HCT116 (cell line): ENCODE measurements around the gene RHOT1. TPM values are rescaled to one million over a fixed set of nuclear protein-coding genes. Genes with fewer than 3 reads are reported as not detected.
"Not testable (repeated sequence)": the region's sequence is repeated elsewhere in the genome, so short reads cannot be mapped to it uniquely, and the experiment has no call there.

Experiments used
- ATAC-seq: fragments of 200-7000 bp; cut with Tn5 transposase; 2 replicates; pipeline ENCODE4 v1.9.1; 2020; ENCODE audit warnings: mild to moderate bottlenecking, moderate library complexity
- BruUV-seq: library from RNA; stranded (reverse); fragments of 400-500 nt; replicated peaks from 2 replicates; lab custom pipeline; 2021; lab: Mats Ljungman, UMichigan
- CTCF ChIA-PET: fragments of 300-600 bp; sonication (Branson Sonifier 250); formaldehyde crosslinking; loops from one replicate; lab custom pipeline; 2021; ENCODE audit warnings: antibody characterized with exemption; lab: Charles Lee
- POLR2A ChIA-PET: fragments of 300-600, 350-600 bp; sonication (Branson Sonifier 250); formaldehyde crosslinking; loops from one replicate; lab custom pipeline; 2021; ENCODE audit warnings: antibody characterized with exemption; lab: Charles Lee
- RAD21 ChIA-PET, 2 experiments: fragments of 300-600 bp; sonication (Branson Sonifier 250); formaldehyde crosslinking; loops; one replicate each; lab custom pipeline; 2023; ENCODE audit warnings: low total read pairs in 2 of 2; ENCODE audit not compliant: uncharacterized antibody in 2 of 2, unreplicated experiment in 2 of 2, low non-redundant PET in 1 of 2; lab: Charles Lee
- DNase-seq: peaks from one replicate; pipeline ENCODE4 v3.0.0-alpha.2; 2010; ENCODE audit warnings: low read depth, low spot score
- H2AFZ ChIP-seq: fragments of 200-600 bp; shearing (Covaris generic), sonication (generic); 2 replicates; pipeline ENCODE4 v1.6.1; 2017; ENCODE audit warnings: low read depth, mixed run types, mixed read lengths, antibody characterized with exemption, low read length; ENCODE audit not compliant: poor library complexity, severe bottlenecking
- H3K27ac ChIP-seq: 2 replicates; pipeline ENCODE4 v1.5.1; 2012; ENCODE audit warnings: low read depth, low read length
- H3K27me3 ChIP-seq: fragments of 200-600 bp; sonication (generic); 2 replicates; pipeline ENCODE4 v1.6.1; 2016; ENCODE audit warnings: mixed run types, low read length, mixed read lengths; ENCODE audit not compliant: insufficient read depth
- H3K36me3 ChIP-seq, 2 experiments: fragments of 200-500 bp in 1 of 2; fragments of 200-600 bp in 1 of 2; sonication (Bioruptor generic) in 1 of 2; sonication (generic) in 1 of 2; 2 replicates each; pipeline versions ENCODE4 v1.5.1 to v1.6.1; 2014 to 2016; ENCODE audit warnings: low read length in 2 of 2, inconsistent platforms in 1 of 2, mixed read lengths in 1 of 2, mixed run types in 1 of 2; ENCODE audit not compliant: insufficient read depth in 2 of 2, control insufficient read depth in 1 of 2
- H3K4me1 ChIP-seq, 2 experiments: fragments of 200-600 bp in 1 of 2; sonication (generic) in 1 of 2; 2 replicates each; pipeline versions ENCODE4 v1.5.1 to v1.6.1; 2012 to 2017; ENCODE audit warnings: low read length in 2 of 2, inconsistent platforms in 1 of 2, mild to moderate bottlenecking in 1 of 2, mixed read lengths in 1 of 2, mixed run types in 1 of 2, moderate library complexity in 1 of 2; ENCODE audit not compliant: insufficient read depth in 2 of 2, control insufficient read depth in 1 of 2
- H3K4me2 ChIP-seq: fragments of 200-600 bp; sonication (generic); 2 replicates; pipeline ENCODE4 v1.6.1; 2017; ENCODE audit warnings: mixed run types, low read length, mixed read lengths
- H3K4me3 ChIP-seq, 2 experiments: fragments of 200-600 bp in 1 of 2; sonication (generic) in 1 of 2; replicated peaks in 1 of 2; 2 replicates each; pipeline ENCODE4 v1.5.1; 2011 to 2016; ENCODE audit warnings: low read length in 2 of 2, control low read depth in 1 of 2, low read depth in 1 of 2, mild to moderate bottlenecking in 1 of 2, mixed read lengths in 1 of 2, mixed run types in 1 of 2
- H3K79me2 ChIP-seq: fragments of 200-600 bp; sonication (generic); 2 replicates; pipeline ENCODE4 v1.6.1; 2017; ENCODE audit warnings: mild to moderate bottlenecking, mixed run types, low read length, moderate library complexity, mixed read lengths; ENCODE audit not compliant: insufficient read depth
- H3K9ac ChIP-seq: fragments of 200-600 bp; sonication (generic); 2 replicates; pipeline ENCODE4 v1.6.1; 2016; ENCODE audit warnings: low read length, mixed read lengths
- H3K9me2 ChIP-seq: fragments of 200-600 bp; sonication (generic), shearing (Covaris generic); 2 replicates; pipeline ENCODE4 v1.6.1; 2017; ENCODE audit warnings: mixed run types, mild to moderate bottlenecking, moderate library complexity; ENCODE audit not compliant: insufficient read depth
- H3K9me3 ChIP-seq, 2 experiments: fragments of 200-500 bp in 1 of 2; fragments of 200-600 bp in 1 of 2; sonication (Bioruptor generic) in 1 of 2; sonication (generic) in 1 of 2; 2 replicates each; pipeline ENCODE4 v1.6.1; 2014 to 2017; ENCODE audit warnings: low read length in 2 of 2, mixed read lengths in 2 of 2, inconsistent platforms in 1 of 2, low read depth in 1 of 2, mild to moderate bottlenecking in 1 of 2, mixed run types in 1 of 2, moderate library complexity in 1 of 2; ENCODE audit not compliant: control insufficient read depth in 1 of 2, insufficient read depth in 1 of 2
- H4K20me1 ChIP-seq: fragments of 200-600 bp; sonication (generic), shearing (Covaris generic); 2 replicates; pipeline ENCODE4 v1.6.1; 2017; ENCODE audit warnings: mixed run types, mild to moderate bottlenecking, moderate library complexity; ENCODE audit not compliant: insufficient read depth
- CBX3 ChIP-seq: IDR thresholded peaks from 2 replicates; pipeline ENCODE4 v1.6.1; 2012; ENCODE audit warnings: low read depth
- EZH2phosphoT487 ChIP-seq: fragments of 200-600 bp; IDR thresholded peaks from 2 replicates; pipeline ENCODE4 v1.6.1; 2018; ENCODE audit warnings: antibody characterized with exemption, borderline replicate concordance
- POLR2AphosphoS5 ChIP-seq: IDR thresholded peaks from 2 replicates; pipeline ENCODE4 v1.6.1; 2011; ENCODE audit warnings: mild to moderate bottlenecking, low read depth, low read length, moderate library complexity
- SP1 ChIP-seq: IDR thresholded peaks from 2 replicates; pipeline ENCODE4 v1.6.1; 2012; ENCODE audit warnings: low read depth
- YY1 ChIP-seq: IDR thresholded peaks from 2 replicates; pipeline ENCODE4 v1.6.1; 2011; ENCODE audit warnings: low read length, low read depth, moderate library complexity, mild to moderate bottlenecking; ENCODE audit not compliant: insufficient replicate concordance; ENCODE audit errors: extremely low read depth
- ZNF274 ChIP-seq: fragments of 200-500 bp; sonication (Bioruptor generic); IDR thresholded peaks from 2 replicates; pipeline ENCODE4 v1.6.1; 2014; ENCODE audit warnings: mild to moderate bottlenecking, low read depth, low read length, inconsistent platforms
- intact Hi-C: fragments of 100-400 bp; cut with micrococcal nuclease; formaldehyde crosslinking; loops from 2 replicates; pipeline ENCODE4 v1.10.0; 2022
- total RNA-seq: library from RNA; stranded (reverse); gene quantifications from one replicate; pipeline ENCODE4 v1.2.1, GENCODE V29; 2021; ENCODE audit not compliant: unreplicated experiment
- TF ChIP-seq, protein P1 (sequence below): IDR thresholded peaks from 2 replicates; pipeline ENCODE4 v1.6.1; 2012
- TF ChIP-seq, protein P2 (sequence below), 3 experiments: fragments of 200-600 bp in 1 of 3; sonication (generic) in 1 of 3; IDR thresholded peaks in 2 of 3; conservative IDR thresholded peaks in 1 of 3; 2 replicates each; pipeline ENCODE4 v1.5.1; 2012 to 2017; ENCODE audit warnings: low read depth in 2 of 3, low read length in 2 of 3, antibody characterized with exemption in 1 of 3, borderline replicate concordance in 1 of 3, control low read depth in 1 of 3, mild to moderate bottlenecking in 1 of 3, mixed read lengths in 1 of 3, mixed run types in 1 of 3, moderate library complexity in 1 of 3; ENCODE audit not compliant: insufficient read depth in 1 of 3

Gene RHOT1
- total RNA-seq, 1 experiment from 2014 or later = 33.3 TPM

DNA sequence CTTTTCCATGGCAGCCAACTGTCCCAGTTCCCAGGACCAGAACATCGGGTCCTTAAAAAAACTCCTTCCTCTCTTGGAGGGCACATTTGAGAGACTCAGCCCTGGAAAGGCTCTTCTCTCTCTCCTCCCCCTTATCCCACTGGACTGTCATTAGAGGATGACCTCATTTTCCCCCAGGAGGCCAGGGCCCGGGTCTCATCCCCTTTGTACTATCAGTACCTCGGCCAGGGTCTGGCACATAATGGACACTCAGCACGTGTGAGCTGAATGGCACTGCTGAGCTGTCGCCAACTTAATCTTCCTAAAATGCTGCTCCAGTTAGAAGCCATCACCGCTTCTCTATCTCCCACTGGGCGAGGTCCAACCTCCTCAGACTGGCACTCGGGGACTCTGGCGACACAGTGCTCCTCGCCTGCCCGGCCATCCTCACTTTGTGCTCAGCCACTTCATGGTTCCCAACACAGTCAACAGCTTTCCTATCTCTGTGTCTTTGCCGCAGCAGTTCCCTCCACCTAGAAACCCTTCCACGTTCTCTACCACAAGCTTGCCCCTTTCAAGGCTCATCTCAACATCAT lies 119.7 kb downstream of the RHOT1 start (continued):
- TF ChIP-seq ZNF274 = no peak
- no peak for TF ChIP-seq SP1
- no peak for TF ChIP-seq EZH2phosphoT487
- no peak for TF ChIP-seq POLR2AphosphoS5
- TF ChIP-seq, protein P1, sequence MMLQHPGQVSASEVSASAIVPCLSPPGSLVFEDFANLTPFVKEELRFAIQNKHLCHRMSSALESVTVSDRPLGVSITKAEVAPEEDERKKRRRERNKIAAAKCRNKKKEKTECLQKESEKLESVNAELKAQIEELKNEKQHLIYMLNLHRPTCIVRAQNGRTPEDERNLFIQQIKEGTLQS = no peak
- no peak for TF ChIP-seq YY1

DNA sequence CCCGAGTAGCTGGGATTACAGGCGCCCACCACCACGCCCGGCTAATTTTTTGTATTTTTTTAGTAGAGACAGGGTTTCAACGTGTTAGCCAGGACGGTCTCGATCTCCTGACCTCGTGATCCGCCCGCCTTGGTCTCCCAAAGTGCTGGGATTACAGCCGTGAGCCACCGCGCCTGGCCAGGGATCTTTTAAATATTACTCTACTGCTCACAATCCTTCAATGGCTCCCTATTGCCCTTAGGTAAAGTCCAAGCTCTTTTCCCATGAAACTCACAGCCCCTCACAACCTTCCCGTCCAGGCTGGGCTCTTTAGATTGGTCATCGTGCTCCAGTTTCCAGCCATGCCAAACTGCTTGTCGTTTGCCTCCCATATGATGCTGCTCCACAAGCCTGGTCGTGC lies 121.2 kb downstream of the RHOT1 start:
- H3K4me2 ChIP-seq, DNase-seq, BruUV-seq, intact Hi-C loops, H2AFZ ChIP-seq, H3K9me2 ChIP-seq, H3K79me2 ChIP-seq, H3K9ac ChIP-seq, H4K20me1 ChIP-seq, ATAC-seq, RAD21 ChIA-PET, H3K27ac ChIP-seq, H3K9me3 ChIP-seq, H3K27me3 ChIP-seq, H3K36me3 ChIP-seq, POLR2A ChIA-PET, CTCF ChIA-PET, H3K4me3 ChIP-seq: not testable (repeated sequence)
- peaks cover 4 to 26% of the 10 kb centered on the region in 2 experiments; a peak in 3 of 4 replicates for H3K4me1 ChIP-seq

DNA sequence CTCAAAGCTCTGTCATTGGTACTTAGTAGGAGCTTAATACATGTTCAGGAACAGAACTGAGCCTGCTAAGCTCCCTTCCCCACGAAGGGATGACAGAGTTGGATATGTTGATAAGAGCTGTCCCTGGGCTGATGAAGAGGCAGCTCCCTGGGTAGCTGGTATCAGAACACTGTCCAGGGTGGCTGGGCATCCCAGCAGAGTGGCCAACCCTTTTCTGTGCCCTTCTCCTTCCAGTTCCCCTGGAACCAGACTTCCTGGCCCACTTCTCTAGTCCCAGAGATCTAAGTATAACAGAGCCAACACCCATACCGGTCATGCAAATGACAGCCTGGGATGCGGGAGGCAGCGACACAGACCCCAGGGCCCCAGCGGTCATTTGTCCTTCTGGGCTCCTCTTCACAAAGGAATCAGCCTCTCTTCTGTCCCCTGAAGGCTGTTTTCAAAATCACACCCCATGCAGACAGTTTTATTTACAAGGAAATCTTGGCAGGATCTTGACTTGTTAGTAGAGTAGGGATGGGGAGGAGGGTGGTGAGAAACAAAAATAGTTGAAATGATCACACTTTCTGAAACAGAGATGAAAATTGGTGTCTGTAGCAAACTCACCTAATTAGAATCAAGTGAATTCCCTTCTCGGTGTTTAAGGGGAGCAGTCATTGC lies 122.0 kb downstream of the RHOT1 start:
- no TSS peak for BruUV-seq
- Histone ChIP-seq H3K4me3 (no peak overlapping the region), H3K36me3 (no peaks in the 10 kb centered on the region), H3K9me2 (no peaks in the 10 kb centered on the region), H4K20me1 (no peaks in the 10 kb centered on the region), H3K4me1 (peaks cover 4 to 34% of the 10 kb centered on the region in 2 experiments; a peak in 3 of 4 replicates)
- TF ChIP-seq CBX3 = no peak
- TF ChIP-seq, protein P2, sequence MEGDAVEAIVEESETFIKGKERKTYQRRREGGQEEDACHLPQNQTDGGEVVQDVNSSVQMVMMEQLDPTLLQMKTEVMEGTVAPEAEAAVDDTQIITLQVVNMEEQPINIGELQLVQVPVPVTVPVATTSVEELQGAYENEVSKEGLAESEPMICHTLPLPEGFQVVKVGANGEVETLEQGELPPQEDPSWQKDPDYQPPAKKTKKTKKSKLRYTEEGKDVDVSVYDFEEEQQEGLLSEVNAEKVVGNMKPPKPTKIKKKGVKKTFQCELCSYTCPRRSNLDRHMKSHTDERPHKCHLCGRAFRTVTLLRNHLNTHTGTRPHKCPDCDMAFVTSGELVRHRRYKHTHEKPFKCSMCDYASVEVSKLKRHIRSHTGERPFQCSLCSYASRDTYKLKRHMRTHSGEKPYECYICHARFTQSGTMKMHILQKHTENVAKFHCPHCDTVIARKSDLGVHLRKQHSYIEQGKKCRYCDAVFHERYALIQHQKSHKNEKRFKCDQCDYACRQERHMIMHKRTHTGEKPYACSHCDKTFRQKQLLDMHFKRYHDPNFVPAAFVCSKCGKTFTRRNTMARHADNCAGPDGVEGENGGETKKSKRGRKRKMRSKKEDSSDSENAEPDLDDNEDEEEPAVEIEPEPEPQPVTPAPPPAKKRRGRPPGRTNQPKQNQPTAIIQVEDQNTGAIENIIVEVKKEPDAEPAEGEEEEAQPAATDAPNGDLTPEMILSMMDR (IDR thresholded peaks at IDR 0.05 in 2 of 3, conservative IDR thresholded peaks at IDR 0.05 in 1 of 3; ENCODE audit: borderline replicate concordance in 1 of 3, insufficient read depth in 1 of 3, low read depth in 2 of 3, low read length in 2 of 3) = peak in 2 of 3 experiments; percentile 20 to 26; a peak in 2 of 6 replicates
- TF ChIP-seq, all 23 proteins: peak for 1
- H3K79me2 ChIP-seq = no peaks in the 10 kb centered on the region
- H3K9me3 ChIP-seq = no peaks in the 10 kb centered on the region
- ATAC-seq = no peak
- no peak overlapping the region for H3K27ac ChIP-seq
- POLR2A ChIA-PET = no interaction called here
- no peak overlapping the region for H3K9ac ChIP-seq
- no peak overlapping the region for H2AFZ ChIP-seq
- intact Hi-C loops = no loop called here
- RAD21 ChIA-PET = no interaction called here
- H3K27me3 ChIP-seq = no peaks in the 10 kb centered on the region; the same call in 1 of the 2 replicates
- DNase-seq = no peak
- no peak overlapping the region for H3K4me2 ChIP-seq
- CTCF ChIA-PET = no interaction called here
